AG09319 (cell line): ENCODE data around the gene HFM1.
"Not testable (repeated sequence)": the region's sequence is repeated elsewhere in the genome, so short reads cannot be mapped to it uniquely, and the experiment has no call there.

Experiments
- DNase-seq: peaks from one replicate; pipeline ENCODE4 v3.0.0-alpha.2; 2010; ENCODE audit warnings: low read depth; ENCODE audit errors: extremely low read depth
- CTCF ChIP-seq: IDR thresholded peaks from 2 replicates; pipeline ENCODE4 v1.5.1; 2011; ENCODE audit warnings: low read depth, mild to moderate bottlenecking, inconsistent platforms, low read length, moderate library complexity

HFM1 gene

GRCh38 chr1:91427741-91428140 lies 23.1 kb upstream of the HFM1 start:
- TF ChIP-seq CTCF, result no peak

GRCh38 chr1:91422523-91422922 lies 17.9 kb upstream of the HFM1 start:
- DNase-seq, result not testable (repeated sequence)

More at GRCh38 chr1:91427741-91428140, 23.1 kb upstream of the HFM1 start:
- no peak for DNase-seq

- no peak for TF ChIP-seq CTCF
- no peak for DNase-seq
Measured at GRCh38 chr1:91412371-91412770, 7.7 kb upstream of the HFM1 start.

DNA sequence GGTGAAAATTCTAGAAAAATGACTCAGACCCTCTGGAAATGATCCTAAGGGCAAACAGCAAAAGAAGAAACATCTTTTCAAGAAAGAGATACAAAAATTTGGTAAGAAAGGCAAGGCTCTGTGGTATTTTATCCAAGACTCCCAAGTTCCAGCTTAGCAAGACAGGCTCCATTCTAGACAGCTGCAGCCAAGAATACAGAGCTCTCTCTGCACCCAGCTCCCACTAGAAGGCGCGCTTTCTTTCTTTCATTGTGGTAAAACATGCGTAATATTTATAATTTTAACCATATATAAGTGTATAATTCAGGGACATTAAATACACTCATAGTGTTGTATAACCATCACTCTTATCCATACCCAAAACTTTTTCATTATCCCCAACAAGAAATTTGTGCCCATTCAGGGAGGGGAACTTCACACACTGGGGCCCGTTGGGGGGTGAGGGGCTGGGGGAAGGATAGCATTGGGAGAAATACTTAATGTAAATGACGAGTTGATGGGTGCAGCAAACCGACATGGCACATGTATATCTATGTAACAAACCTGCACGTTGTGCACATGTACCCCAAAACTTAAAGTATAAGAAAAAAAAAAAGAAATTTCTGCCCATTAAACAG lies 2.2 kb upstream of the HFM1 start:
- DNase-seq, result no peak
- TF ChIP-seq CTCF, result peak; percentile 25

DNA sequence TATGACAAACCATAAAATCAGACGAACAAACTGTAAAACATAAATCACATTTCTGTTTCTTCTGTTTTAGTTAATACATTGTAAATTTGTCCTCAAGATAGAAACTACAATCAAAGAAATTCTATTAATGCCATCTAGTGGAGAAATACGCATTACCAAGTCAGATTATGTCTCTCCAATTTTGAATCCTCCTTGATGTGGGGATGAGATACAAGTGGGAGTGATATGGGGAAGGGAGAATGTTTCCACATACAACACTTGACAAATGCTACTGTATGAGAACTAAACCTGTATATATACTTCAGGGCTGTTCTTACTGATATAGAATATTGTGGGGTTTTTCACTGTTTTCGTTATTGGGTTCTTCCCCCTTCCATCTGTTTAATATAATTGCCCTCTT lies 2.6 kb downstream of the HFM1 start:
- peak; percentile 51 for TF ChIP-seq CTCF
- DNase-seq, result no peak

GRCh38 chr1:91400133-91400725 lies 4.4 kb downstream of the HFM1 start:
- DNase-seq, result no peak
- no peak for TF ChIP-seq CTCF

- DNase-seq, result no peak
- TF ChIP-seq CTCF, result no peak
Measured at GRCh38 chr1:91398291-91398690, 6.3 kb downstream of the HFM1 start.

DNA sequence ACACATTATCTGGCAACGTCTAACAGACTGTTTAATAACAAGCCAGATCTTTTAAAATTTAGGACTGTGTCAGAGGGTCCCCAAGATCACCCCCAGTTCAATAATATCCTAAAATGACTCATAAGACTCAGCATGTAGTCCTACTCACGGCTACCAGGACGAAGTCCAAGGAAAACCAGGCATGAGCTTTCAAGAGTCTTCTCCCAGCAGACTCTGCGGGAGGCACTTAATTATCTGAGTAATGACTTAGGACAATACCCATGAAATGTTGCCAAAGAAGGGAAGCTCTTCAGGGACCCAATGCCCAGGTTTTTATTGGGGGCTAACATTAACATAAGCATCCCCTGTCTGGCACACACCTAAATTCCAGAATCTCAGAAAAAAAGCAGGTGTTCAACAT lies 7.0 kb downstream of the HFM1 start:
- no peak for TF ChIP-seq CTCF
- no peak for DNase-seq
